Adrenal gland (tissue), 5 donors: ENCODE results near the gene RELT.

Experiments
- POLR2A ChIP-seq, 2 donors: fragments of 450-650 bp; IDR thresholded peaks; one replicate each; pipeline ENCODE4 v1.6.1; 2017; ENCODE audit warnings: antibody characterized with exemption in 2 of 2, mild to moderate bottlenecking in 2 of 2, moderate library complexity in 1 of 2
- TF ChIP-seq, protein P1 (sequence below), 6 experiments: fragments of 450-650 bp in 4 of 6; fragments of 200-600 bp in 2 of 6; sonication (generic) in 1 of 6; IDR thresholded peaks; 1 replicate in 5 of 6; 2 replicates in 1 of 6; pipeline versions ENCODE4 v1.5.1 to v1.8.0; 2016 to 2021; ENCODE audit warnings: antibody characterized with exemption in 6 of 6, mild to moderate bottlenecking in 2 of 6, moderate library complexity in 1 of 6
- donor health status: DM: no; HTN: no; CAD: no.

DNA sequence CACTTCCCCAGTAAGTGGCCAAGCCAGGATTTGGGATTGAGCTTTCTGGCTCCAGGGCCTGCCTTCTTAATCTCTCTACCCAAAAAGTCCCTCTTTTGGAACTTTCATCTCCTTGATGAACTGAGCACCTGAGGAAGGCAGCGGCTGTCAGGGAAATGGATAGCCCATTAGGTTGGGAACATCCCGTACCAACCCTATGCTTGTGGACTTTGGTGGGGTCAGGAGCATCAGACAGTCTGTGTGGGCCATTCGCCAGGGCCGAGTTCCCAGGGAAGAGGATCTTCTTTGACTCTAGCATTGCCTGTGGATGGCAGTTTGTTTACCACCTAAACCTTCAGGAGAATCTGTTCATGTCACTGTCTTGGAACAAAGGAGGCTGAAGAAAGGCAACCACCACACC lies 37.9 kb upstream of the RELT start:
- no peak for TF ChIP-seq POLR2A (IDR thresholded peaks at IDR 0.05)
- TF ChIP-seq, protein P1, sequence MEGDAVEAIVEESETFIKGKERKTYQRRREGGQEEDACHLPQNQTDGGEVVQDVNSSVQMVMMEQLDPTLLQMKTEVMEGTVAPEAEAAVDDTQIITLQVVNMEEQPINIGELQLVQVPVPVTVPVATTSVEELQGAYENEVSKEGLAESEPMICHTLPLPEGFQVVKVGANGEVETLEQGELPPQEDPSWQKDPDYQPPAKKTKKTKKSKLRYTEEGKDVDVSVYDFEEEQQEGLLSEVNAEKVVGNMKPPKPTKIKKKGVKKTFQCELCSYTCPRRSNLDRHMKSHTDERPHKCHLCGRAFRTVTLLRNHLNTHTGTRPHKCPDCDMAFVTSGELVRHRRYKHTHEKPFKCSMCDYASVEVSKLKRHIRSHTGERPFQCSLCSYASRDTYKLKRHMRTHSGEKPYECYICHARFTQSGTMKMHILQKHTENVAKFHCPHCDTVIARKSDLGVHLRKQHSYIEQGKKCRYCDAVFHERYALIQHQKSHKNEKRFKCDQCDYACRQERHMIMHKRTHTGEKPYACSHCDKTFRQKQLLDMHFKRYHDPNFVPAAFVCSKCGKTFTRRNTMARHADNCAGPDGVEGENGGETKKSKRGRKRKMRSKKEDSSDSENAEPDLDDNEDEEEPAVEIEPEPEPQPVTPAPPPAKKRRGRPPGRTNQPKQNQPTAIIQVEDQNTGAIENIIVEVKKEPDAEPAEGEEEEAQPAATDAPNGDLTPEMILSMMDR (IDR thresholded peaks at IDR 0.05), result no peak
